Measurements from ENCODE around the gene THRB.

- TF ChIP-seq CTCF (IDR thresholded peaks at IDR 0.05) (no peak), MAX (CRISPR knock-in tag; IDR thresholded peaks at IDR 0.05) (no peak), CBFB (CRISPR knock-in tag; IDR thresholded peaks at IDR 0.05; ENCODE audit: low read depth) (no peak), HMGA2 (CRISPR knock-in tag; IDR thresholded peaks at IDR 0.05) (no peak), GABPB1 (CRISPR knock-in tag; IDR thresholded peaks at IDR 0.05) (no peak), ATF6 (CRISPR knock-in tag; IDR thresholded peaks at IDR 0.05) (no peak), NFE2L1 (CRISPR knock-in tag; IDR thresholded peaks at IDR 0.05) (no peak), ATF3 (CRISPR knock-in tag; conservative IDR thresholded peaks at IDR 0.05) (no peak), NR2C2 (CRISPR knock-in tag; IDR thresholded peaks at IDR 0.05) (no peak), KAT7 (CRISPR knock-in tag; IDR thresholded peaks at IDR 0.05; ENCODE audit: borderline replicate concordance) (no peak)
These were observed 119.8 kb downstream of the THRB start for GRCh38 chr3:24374801-24375200.
